Measurements from ENCODE around the gene FOXP2.

FOXP2 gene

GRCh38 chr7:114531326-114531725 lies 116.7 kb downstream of the FOXP2 start:
- Histone ChIP-seq H3K4me3 (ENCODE audit: low read length) (no peak overlapping the region), H3K27me3 (ENCODE audit: low read depth, low read length) (no peaks in the 10 kb centered on the region), H3K79me2 (ENCODE audit: low read length) (no peaks in the 10 kb centered on the region), H3K27ac (ENCODE audit: low read length) (no peak overlapping the region), H3K4me2 (ENCODE audit: low read length) (no peak overlapping the region), H3K4me1 (ENCODE audit: low read length) (0 out of 2 replicates have a peak, but pooled peaks cover 3% of the 10 kb centered on the region), H3K9me3 (ENCODE audit: insufficient read depth, low read length) (no peaks in the 10 kb centered on the region), H3K36me3 (replicated peaks; ENCODE audit: low read depth, low read length) (no peaks in the 10 kb centered on the region), H2AFZ (ENCODE audit: low read depth, low read length) (no peak overlapping the region), H4K20me1 (ENCODE audit: insufficient read depth, low read length) (no peaks in the 10 kb centered on the region), H3K9ac (ENCODE audit: low read length) (no peak overlapping the region)
- TF ChIP-seq EZH2phosphoT487 (IDR thresholded peaks at IDR 0.05; ENCODE audit: low read depth) (no peak), CTCF (IDR thresholded peaks at IDR 0.05; ENCODE audit: low read depth, low read length) (no peak)

GRCh38 chr7:114533131-114533530 lies 118.5 kb downstream of the FOXP2 start:
- no peaks in the 10 kb centered on the region for H3K9me3 ChIP-seq (ENCODE audit: insufficient read depth, low read length)
- H3K79me2 ChIP-seq (ENCODE audit: low read length), result no peaks in the 10 kb centered on the region
- no peaks in the 10 kb centered on the region for H3K36me3 ChIP-seq (replicated peaks; ENCODE audit: low read depth, low read length)

GRCh38 chr7:114534953-114535352 lies 120.3 kb downstream of the FOXP2 start:
- Histone ChIP-seq H3K4me1 (ENCODE audit: low read length) (0 out of 2 replicates have a peak, but pooled peaks cover 6% of the 10 kb centered on the region), H3K36me3 (replicated peaks; ENCODE audit: low read depth, low read length) (no peaks in the 10 kb centered on the region), H3K27me3 (ENCODE audit: low read depth, low read length) (no peaks in the 10 kb centered on the region), H3K9ac (ENCODE audit: low read length) (no peak overlapping the region), H4K20me1 (ENCODE audit: insufficient read depth, low read length) (no peaks in the 10 kb centered on the region), H3K9me3 (ENCODE audit: insufficient read depth, low read length) (no peaks in the 10 kb centered on the region), H2AFZ (ENCODE audit: low read depth, low read length) (no peak overlapping the region), H3K27ac (ENCODE audit: low read length) (no peak overlapping the region), H3K4me2 (ENCODE audit: low read length) (no peak overlapping the region), H3K79me2 (ENCODE audit: low read length) (no peaks in the 10 kb centered on the region), H3K4me3 (ENCODE audit: low read length) (no peak overlapping the region)
- TF ChIP-seq CTCF (IDR thresholded peaks at IDR 0.05; ENCODE audit: low read depth, low read length), result no peak
- TF ChIP-seq EZH2phosphoT487 (IDR thresholded peaks at IDR 0.05; ENCODE audit: low read depth), result no peak

More at GRCh38 chr7:114533131-114533530, 118.5 kb downstream of the FOXP2 start:
- no peaks in the 10 kb centered on the region for H3K27me3 ChIP-seq (ENCODE audit: low read depth, low read length)
- H2AFZ ChIP-seq (ENCODE audit: low read depth, low read length), result no peak overlapping the region
- no peaks in the 10 kb centered on the region for H4K20me1 ChIP-seq (ENCODE audit: insufficient read depth, low read length)
- no peak overlapping the region for H3K4me2 ChIP-seq (ENCODE audit: low read length)
- H3K27ac ChIP-seq (ENCODE audit: low read length), result no peak overlapping the region
- no peak overlapping the region for H3K4me3 ChIP-seq (ENCODE audit: low read length)
- no peak overlapping the region for H3K9ac ChIP-seq (ENCODE audit: low read length)
- H3K4me1 ChIP-seq (ENCODE audit: low read length), result 0 out of 2 replicates have a peak, but pooled peaks cover 6% of the 10 kb centered on the region
- TF ChIP-seq EZH2phosphoT487 (IDR thresholded peaks at IDR 0.05; ENCODE audit: low read depth) (no peak), CTCF (IDR thresholded peaks at IDR 0.05; ENCODE audit: low read depth, low read length) (no peak)

- Histone ChIP-seq H3K4me1 (ENCODE audit: low read length) (0 out of 2 replicates have a peak, but pooled peaks cover 6% of the 10 kb centered on the region), H4K20me1 (ENCODE audit: insufficient read depth, low read length) (no peaks in the 10 kb centered on the region), H3K4me2 (ENCODE audit: low read length) (no peak overlapping the region), H3K79me2 (ENCODE audit: low read length) (no peaks in the 10 kb centered on the region), H3K4me3 (ENCODE audit: low read length) (no peak overlapping the region), H3K27me3 (ENCODE audit: low read depth, low read length) (no peaks in the 10 kb centered on the region), H3K9me3 (ENCODE audit: insufficient read depth, low read length) (no peaks in the 10 kb centered on the region), H2AFZ (ENCODE audit: low read depth, low read length) (no peak overlapping the region), H3K36me3 (replicated peaks; ENCODE audit: low read depth, low read length) (no peaks in the 10 kb centered on the region), H3K9ac (ENCODE audit: low read length) (no peak overlapping the region), H3K27ac (ENCODE audit: low read length) (no peak overlapping the region)
- TF ChIP-seq EZH2phosphoT487 (IDR thresholded peaks at IDR 0.05; ENCODE audit: low read depth) (no peak), CTCF (IDR thresholded peaks at IDR 0.05; ENCODE audit: low read depth, low read length) (peak; percentile 80)
Measured at GRCh38 chr7:114539575-114539974, 125.0 kb downstream of the FOXP2 start.
